LNCAP (cell line): ENCODE data around the gene LRRC75B.

Experiments used
- TF ChIP-seq, protein P1 (sequence below): fragments of 450-650 bp; IDR thresholded peaks from 2 replicates; pipeline ENCODE4 v1.5.1; 2017; ENCODE audit warnings: mild to moderate bottlenecking

Gene LRRC75B

GRCh38 chr22:24584166-24584790 is 8.6 kb downstream of the LRRC75B start:
- TF ChIP-seq, protein P1, sequence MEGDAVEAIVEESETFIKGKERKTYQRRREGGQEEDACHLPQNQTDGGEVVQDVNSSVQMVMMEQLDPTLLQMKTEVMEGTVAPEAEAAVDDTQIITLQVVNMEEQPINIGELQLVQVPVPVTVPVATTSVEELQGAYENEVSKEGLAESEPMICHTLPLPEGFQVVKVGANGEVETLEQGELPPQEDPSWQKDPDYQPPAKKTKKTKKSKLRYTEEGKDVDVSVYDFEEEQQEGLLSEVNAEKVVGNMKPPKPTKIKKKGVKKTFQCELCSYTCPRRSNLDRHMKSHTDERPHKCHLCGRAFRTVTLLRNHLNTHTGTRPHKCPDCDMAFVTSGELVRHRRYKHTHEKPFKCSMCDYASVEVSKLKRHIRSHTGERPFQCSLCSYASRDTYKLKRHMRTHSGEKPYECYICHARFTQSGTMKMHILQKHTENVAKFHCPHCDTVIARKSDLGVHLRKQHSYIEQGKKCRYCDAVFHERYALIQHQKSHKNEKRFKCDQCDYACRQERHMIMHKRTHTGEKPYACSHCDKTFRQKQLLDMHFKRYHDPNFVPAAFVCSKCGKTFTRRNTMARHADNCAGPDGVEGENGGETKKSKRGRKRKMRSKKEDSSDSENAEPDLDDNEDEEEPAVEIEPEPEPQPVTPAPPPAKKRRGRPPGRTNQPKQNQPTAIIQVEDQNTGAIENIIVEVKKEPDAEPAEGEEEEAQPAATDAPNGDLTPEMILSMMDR: no peak

DNA sequence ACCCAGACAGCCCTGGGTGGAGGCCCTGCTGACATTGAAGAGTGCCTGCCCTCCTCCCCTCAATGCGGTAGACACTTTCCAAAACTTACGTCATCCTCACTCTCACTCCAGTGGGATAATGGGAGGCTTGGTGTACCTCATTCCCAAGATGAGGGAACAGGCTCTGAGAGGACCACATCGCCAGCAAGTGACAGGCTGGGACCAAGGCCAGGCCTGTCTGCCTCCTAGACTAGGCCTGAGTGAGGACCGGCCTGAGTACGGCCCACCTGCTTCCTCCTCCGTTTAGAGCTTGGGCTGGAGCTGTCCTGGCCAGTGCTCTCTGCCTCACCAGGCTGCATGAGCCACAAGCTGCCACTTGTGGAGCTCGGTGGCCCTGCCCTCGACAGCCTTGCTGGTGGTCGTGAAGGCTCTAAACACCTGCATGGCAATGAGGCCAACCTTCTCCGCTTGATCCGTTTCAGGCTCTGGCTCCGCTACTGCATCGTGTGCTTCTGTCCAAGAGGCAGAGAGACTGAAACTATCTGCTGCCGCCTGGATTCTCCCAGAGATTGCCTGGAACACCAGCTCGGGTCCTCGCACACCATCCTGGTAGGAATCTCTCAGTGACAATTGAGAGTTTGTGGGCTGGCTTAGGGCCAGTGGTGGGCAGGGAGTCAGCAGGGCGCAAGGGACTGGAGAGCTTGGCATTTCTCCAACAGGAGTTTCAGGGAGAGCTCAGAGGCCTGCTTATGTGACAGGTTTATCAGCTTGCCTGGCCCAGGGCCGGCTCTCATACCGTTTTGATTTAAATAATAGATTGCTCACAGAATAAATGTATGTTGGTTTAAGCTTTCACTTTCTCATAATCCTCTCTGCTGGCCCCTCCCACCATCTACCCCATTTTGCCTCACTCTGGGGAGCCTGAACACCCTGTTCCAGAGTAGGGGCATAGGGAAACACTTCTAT is 9.4 kb downstream of the LRRC75B start:
- TF ChIP-seq, protein P1: no peak

- TF ChIP-seq, protein P1: no peak
Observed at GRCh38 chr22:24582056-24582814, 10.6 kb downstream of the LRRC75B start.

- TF ChIP-seq, protein P1: no peak
Observed at GRCh38 chr22:24580276-24580675, 12.6 kb downstream of the LRRC75B start.

GRCh38 chr22:24579258-24579601 is 13.6 kb downstream of the LRRC75B start:
- TF ChIP-seq, protein P1: no peak

GRCh38 chr22:24578355-24579257 is 14.3 kb downstream of the LRRC75B start:
- TF ChIP-seq, protein P1: no peak
